GM23338 (cell line): ENCODE measurements around the gene FHIT. TPM values are rescaled to one million over a fixed set of nuclear protein-coding genes. Genes with fewer than 3 reads are reported as not detected.

ENCODE experiments used
- ATAC-seq: fragments of 200-7000 bp; cut with Tn5 transposase; 3 replicates; pipeline ENCODE4 v1.9.1; 2020
- DNase-seq: peaks from one replicate; pipeline ENCODE4 v3.0.0-alpha.2; 2015; ENCODE audit warnings: low spot score
- H2AFZ ChIP-seq: fragments of 200-600 bp; sonication (generic); 2 replicates; pipeline ENCODE4 v1.8.0; 2016; ENCODE audit warnings: antibody characterized with exemption, mild to moderate bottlenecking, moderate library complexity
- H3F3A ChIP-seq: fragments of 200-600 bp; sonication (generic); replicated peaks from 2 replicates; pipeline ENCODE4 v1.8.0; 2017; ENCODE audit warnings: antibody characterized with exemption, mixed run types, low read depth
- H3K27ac ChIP-seq: fragments of 200-600 bp; sonication (generic); 2 replicates; pipeline ENCODE4 v1.6.1; 2016; ENCODE audit warnings: low read depth
- H3K27me3 ChIP-seq: fragments of 200-600 bp; sonication (generic); 2 replicates; pipeline ENCODE4 v1.8.0; 2016; ENCODE audit warnings: mild to moderate bottlenecking, mixed run types, moderate library complexity; ENCODE audit not compliant: insufficient read depth
- H3K36me3 ChIP-seq: fragments of 200-600 bp; sonication (generic); 2 replicates; pipeline ENCODE4 v1.8.0; 2016; ENCODE audit warnings: mild to moderate bottlenecking; ENCODE audit not compliant: insufficient read depth
- H3K4me1 ChIP-seq: fragments of 200-600 bp; sonication (generic); 2 replicates; pipeline ENCODE4 v1.8.0; 2016; ENCODE audit warnings: mild to moderate bottlenecking, moderate library complexity; ENCODE audit not compliant: insufficient read depth
- H3K4me2 ChIP-seq: fragments of 200-600 bp; sonication (generic); 2 replicates; pipeline ENCODE4 v1.7.1; 2017; ENCODE audit warnings: mixed run types
- H3K4me3 ChIP-seq: fragments of 200-600 bp; sonication (generic); 2 replicates; pipeline ENCODE4 v1.6.1; 2016; ENCODE audit warnings: mixed run types
- H3K79me2 ChIP-seq: fragments of 200-600 bp; sonication (generic); replicated peaks from 2 replicates; pipeline ENCODE4 v1.8.0; 2017; ENCODE audit warnings: mild to moderate bottlenecking; ENCODE audit not compliant: insufficient read depth
- H3K9me2 ChIP-seq: fragments of 200-600 bp; sonication (generic); 2 replicates; pipeline ENCODE4 v1.8.0; 2017; ENCODE audit not compliant: insufficient read depth
- H4K20me1 ChIP-seq: fragments of 200-600 bp; sonication (generic); replicated peaks from 2 replicates; pipeline ENCODE4 v1.8.0; 2017; ENCODE audit warnings: mild to moderate bottlenecking; ENCODE audit not compliant: insufficient read depth
- H3K27ac Mint-ChIP-seq: 2 replicates; pipeline ENCODE4 v1.8.0; 2020; ENCODE audit warnings: inconsistent platforms, mild to moderate bottlenecking, moderate library complexity, mixed read lengths
- H3K27me3 Mint-ChIP-seq: 3 replicates; pipeline ENCODE4 v1.8.0; 2022; ENCODE audit warnings: low read depth, mild to moderate bottlenecking, moderate library complexity, mixed read lengths, inconsistent platforms; ENCODE audit not compliant: insufficient read depth, poor library complexity
- H3K36me3 Mint-ChIP-seq: 3 replicates; pipeline ENCODE4 v1.8.0; 2021; ENCODE audit warnings: low read depth, mild to moderate bottlenecking, inconsistent platforms, moderate library complexity, mixed read lengths
- H3K4me1 Mint-ChIP-seq: 3 replicates; pipeline ENCODE4 v1.8.0; 2020; ENCODE audit warnings: mild to moderate bottlenecking, inconsistent platforms, mixed read lengths
- H3K4me3 Mint-ChIP-seq: 3 replicates; pipeline ENCODE4 v1.8.0; 2021; ENCODE audit warnings: moderate library complexity, mild to moderate bottlenecking, inconsistent platforms, mixed read lengths
- H3K9me3 Mint-ChIP-seq: 3 replicates; pipeline ENCODE4 v1.8.0; 2020; ENCODE audit warnings: moderate library complexity, mild to moderate bottlenecking, inconsistent platforms, mixed read lengths
- CREB1 ChIP-seq: fragments of 250-450 bp; sonication (Bioruptor Pico); IDR thresholded peaks from 2 replicates; pipeline ENCODE4 v1.5.0; 2020; ENCODE audit warnings: low read depth, mild to moderate bottlenecking, moderate library complexity
- ETS1 ChIP-seq: IDR thresholded peaks from 2 replicates; pipeline ENCODE4 v1.6.1; 2016; ENCODE audit warnings: antibody characterized with exemption
- EZH2phosphoT487 ChIP-seq: fragments of 200-600 bp; sonication (generic); IDR thresholded peaks from one replicate; pipeline ENCODE4 v1.8.1; 2018; ENCODE audit warnings: antibody characterized with exemption; ENCODE audit not compliant: unreplicated experiment
- JUNB ChIP-seq: IDR thresholded peaks from one replicate; pipeline ENCODE4 v1.6.1; 2016; ENCODE audit warnings: antibody characterized with exemption; ENCODE audit not compliant: unreplicated experiment
- POLR2AphosphoS5 ChIP-seq: IDR thresholded peaks from 2 replicates; pipeline ENCODE4 v1.6.1; 2016; ENCODE audit warnings: antibody characterized with exemption, low read depth
- STAT1 ChIP-seq: IDR thresholded peaks from one replicate; pipeline ENCODE4 v1.6.1; 2016; ENCODE audit warnings: antibody characterized with exemption; ENCODE audit not compliant: unreplicated experiment
- ZNF114 ChIP-seq: fragments of 250-450 bp; sonication (Bioruptor Pico); IDR thresholded peaks from 2 replicates; pipeline ENCODE4 v1.5.0; 2020; ENCODE audit warnings: mild to moderate bottlenecking, moderate library complexity
- polyA plus RNA-seq: library from polyadenylated mRNA; unstranded; fragments of >200 nt; fragmentation: Nextera tagmentation; extraction: Ambion mirVana; gene quantifications from 2 replicates; pipeline ENCODE4 v1.2.1, GENCODE V29; 2016
- total RNA-seq: library from RNA; depleted of rRNA; stranded (reverse); fragments of >200 nt; shearing (Covaris generic); gene quantifications from 2 replicates; pipeline ENCODE4 v1.2.3, GENCODE V29; 2014
- TF ChIP-seq, protein P1 (sequence below): IDR thresholded peaks from one replicate; pipeline ENCODE4 v1.6.1; 2018; ENCODE audit warnings: antibody characterized with exemption; ENCODE audit not compliant: unreplicated experiment

FHIT gene
- total and polyA plus RNA-seq, 2 experiments from 2014 or later, result 3.0 to 8.3 TPM

GRCh38 chr3:60056404-60056803 lies 1194.8 kb downstream of the FHIT start (continued):
- TF ChIP-seq, protein P1, sequence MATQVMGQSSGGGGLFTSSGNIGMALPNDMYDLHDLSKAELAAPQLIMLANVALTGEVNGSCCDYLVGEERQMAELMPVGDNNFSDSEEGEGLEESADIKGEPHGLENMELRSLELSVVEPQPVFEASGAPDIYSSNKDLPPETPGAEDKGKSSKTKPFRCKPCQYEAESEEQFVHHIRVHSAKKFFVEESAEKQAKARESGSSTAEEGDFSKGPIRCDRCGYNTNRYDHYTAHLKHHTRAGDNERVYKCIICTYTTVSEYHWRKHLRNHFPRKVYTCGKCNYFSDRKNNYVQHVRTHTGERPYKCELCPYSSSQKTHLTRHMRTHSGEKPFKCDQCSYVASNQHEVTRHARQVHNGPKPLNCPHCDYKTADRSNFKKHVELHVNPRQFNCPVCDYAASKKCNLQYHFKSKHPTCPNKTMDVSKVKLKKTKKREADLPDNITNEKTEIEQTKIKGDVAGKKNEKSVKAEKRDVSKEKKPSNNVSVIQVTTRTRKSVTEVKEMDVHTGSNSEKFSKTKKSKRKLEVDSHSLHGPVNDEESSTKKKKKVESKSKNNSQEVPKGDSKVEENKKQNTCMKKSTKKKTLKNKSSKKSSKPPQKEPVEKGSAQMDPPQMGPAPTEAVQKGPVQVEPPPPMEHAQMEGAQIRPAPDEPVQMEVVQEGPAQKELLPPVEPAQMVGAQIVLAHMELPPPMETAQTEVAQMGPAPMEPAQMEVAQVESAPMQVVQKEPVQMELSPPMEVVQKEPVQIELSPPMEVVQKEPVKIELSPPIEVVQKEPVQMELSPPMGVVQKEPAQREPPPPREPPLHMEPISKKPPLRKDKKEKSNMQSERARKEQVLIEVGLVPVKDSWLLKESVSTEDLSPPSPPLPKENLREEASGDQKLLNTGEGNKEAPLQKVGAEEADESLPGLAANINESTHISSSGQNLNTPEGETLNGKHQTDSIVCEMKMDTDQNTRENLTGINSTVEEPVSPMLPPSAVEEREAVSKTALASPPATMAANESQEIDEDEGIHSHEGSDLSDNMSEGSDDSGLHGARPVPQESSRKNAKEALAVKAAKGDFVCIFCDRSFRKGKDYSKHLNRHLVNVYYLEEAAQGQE, result no peak
- no peak for TF ChIP-seq STAT1

GRCh38 chr3:60055765-60056164 lies 1195.5 kb downstream of the FHIT start:
- H3K79me2 ChIP-seq, result no peaks in the 10 kb centered on the region
- Mint-ChIP-seq H3K36me3 (peaks cover 3% of the 10 kb centered on the region; the same call in 1 of the 3 replicates), H3K4me1 (0 out of 3 replicates have a peak, but pooled peaks cover under 1% of the 10 kb centered on the region), H3K27me3 (no peaks in the 10 kb centered on the region), H3K27ac (no peak overlapping the region), H3K4me3 (no peak overlapping the region), H3K9me3 (peaks cover 14% of the 10 kb centered on the region; the same call in 2 of the 3 replicates)
- no peaks in the 10 kb centered on the region for H4K20me1 ChIP-seq
- DNase-seq (no peak), ATAC-seq (no peak)
- no peak for TF ChIP-seq CREB1 (CRISPR knock-in tag)
- TF ChIP-seq, protein P1, result no peak
- no peak for TF ChIP-seq STAT1
- no peak overlapping the region for H2AFZ ChIP-seq
- H3K4me3 ChIP-seq, result no peak overlapping the region
- no peak overlapping the region for H3K27ac ChIP-seq
- no peak overlapping the region for H3K4me2 ChIP-seq
- no peaks in the 10 kb centered on the region for H3K27me3 ChIP-seq
- 0 out of 2 replicates have a peak, but pooled peaks cover 3% of the 10 kb centered on the region for H3K36me3 ChIP-seq
- no peaks in the 10 kb centered on the region for H3K4me1 ChIP-seq
- H3K9me2 ChIP-seq, result peaks cover 23% of the 10 kb centered on the region
- no peaks in the 10 kb centered on the region for H3F3A ChIP-seq

DNA sequence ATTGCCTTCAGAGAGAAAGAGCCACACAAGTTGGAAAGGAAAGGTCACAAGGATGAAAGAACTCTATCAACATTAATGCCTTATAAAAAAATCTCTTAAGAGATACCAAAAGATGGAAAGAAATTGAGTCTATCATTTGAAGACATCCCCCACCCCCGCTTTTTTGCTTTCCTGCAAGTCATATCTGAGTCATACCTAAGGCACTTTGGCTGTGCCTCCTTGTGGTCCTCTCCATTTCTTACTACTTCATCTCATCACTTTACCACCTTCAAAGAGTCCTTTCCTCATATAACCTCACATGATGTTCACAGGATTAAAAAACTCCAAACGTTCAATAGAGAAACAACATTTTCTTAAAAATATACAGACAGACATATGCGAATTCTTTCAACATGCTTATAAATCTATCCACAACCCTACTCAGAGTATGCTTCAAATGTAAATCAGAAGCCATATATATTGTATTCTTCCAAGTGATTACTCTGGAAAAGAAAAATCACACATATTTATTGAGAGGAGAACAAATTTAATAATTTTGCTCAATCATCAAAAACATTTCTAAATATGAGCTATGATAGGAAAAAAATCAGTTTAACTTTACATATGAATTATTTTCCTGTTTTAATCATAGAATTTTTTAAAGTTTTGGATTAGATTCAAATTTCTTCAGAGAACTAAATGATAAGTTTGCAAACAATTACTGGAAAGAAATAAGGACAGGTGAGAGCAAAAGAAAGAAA lies 1197.6 kb downstream of the FHIT start:
- H3K4me2 ChIP-seq, result no peak overlapping the region
- peaks cover 3% of the 10 kb centered on the region; the same call in 1 of the 3 replicates for H3K36me3 Mint-ChIP-seq
- TF ChIP-seq STAT1, result no peak
- no peak for TF ChIP-seq EZH2phosphoT487
- no peak for TF ChIP-seq ETS1
- no peak for TF ChIP-seq ZNF114 (CRISPR knock-in tag)
- TF ChIP-seq, protein P1, result no peak
- TF ChIP-seq JUNB, result no peak
- TF ChIP-seq POLR2AphosphoS5, result no peak

More for the DNA sequence above, 1197.6 kb downstream of the FHIT start:
- no peak overlapping the region for H3K27ac ChIP-seq
- 0 out of 3 replicates have a peak, but pooled peaks cover 3% of the 10 kb centered on the region for H3K4me1 Mint-ChIP-seq
- H4K20me1 ChIP-seq, result no peaks in the 10 kb centered on the region
- no peaks in the 10 kb centered on the region for H3K4me1 ChIP-seq
- H3K27me3 Mint-ChIP-seq, result no peaks in the 10 kb centered on the region
- H3K36me3 ChIP-seq, result 0 out of 2 replicates have a peak, but pooled peaks cover 3% of the 10 kb centered on the region
- H3K4me3 ChIP-seq, result no peak overlapping the region
- H3K9me3 Mint-ChIP-seq, result peaks cover 14% of the 10 kb centered on the region; the same call in 2 of the 3 replicates
- peaks cover 19% of the 10 kb centered on the region for H3K9me2 ChIP-seq
- no peaks in the 10 kb centered on the region for H3K27me3 ChIP-seq
- ATAC-seq (no peak), DNase-seq (no peak)
- H3K27ac Mint-ChIP-seq, result peak overlapping the region; percentile 61; the same call in 1 of the 2 replicates
- H2AFZ ChIP-seq, result no peak overlapping the region
- no peak overlapping the region for H3K4me3 Mint-ChIP-seq
- H3K79me2 ChIP-seq, result no peaks in the 10 kb centered on the region
- no peaks in the 10 kb centered on the region for H3F3A ChIP-seq
